ENCODE measurements around the gene GAPDHS.

Gene GAPDHS

GRCh38 chr19:35557539-35558399 lies 24.5 kb downstream of the GAPDHS start:
- DNase-seq (ENCODE audit: low read depth), result peak; percentile 23

GRCh38 chr19:35558400-35559280 lies 25.4 kb downstream of the GAPDHS start:
- DNase-seq (ENCODE audit: low read depth), result no peak

GRCh38 chr19:35559281-35559659 lies 26.0 kb downstream of the GAPDHS start:
- no peak for DNase-seq (ENCODE audit: low read depth)

DNA sequence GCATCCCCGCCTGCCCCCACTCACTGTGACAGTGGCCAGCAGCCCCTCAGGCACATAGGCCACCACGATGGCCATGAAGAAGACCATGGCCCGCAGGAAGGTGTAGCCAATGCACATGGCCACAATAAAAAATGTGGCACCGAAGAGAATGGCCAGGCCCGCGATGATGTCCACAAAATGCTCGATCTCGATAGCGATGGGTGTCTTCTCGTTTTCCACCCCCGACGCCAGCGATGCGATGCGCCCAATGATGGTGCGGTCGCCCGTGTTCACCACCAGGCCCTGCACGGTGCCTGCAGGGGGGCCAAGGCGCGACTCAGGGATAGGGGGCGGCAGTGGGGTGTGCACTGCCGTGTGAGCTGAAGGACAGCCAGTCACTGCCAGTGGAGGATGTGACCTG lies 26.5 kb downstream of the GAPDHS start:
- DNase-seq (ENCODE audit: low read depth), result no peak

DNA sequence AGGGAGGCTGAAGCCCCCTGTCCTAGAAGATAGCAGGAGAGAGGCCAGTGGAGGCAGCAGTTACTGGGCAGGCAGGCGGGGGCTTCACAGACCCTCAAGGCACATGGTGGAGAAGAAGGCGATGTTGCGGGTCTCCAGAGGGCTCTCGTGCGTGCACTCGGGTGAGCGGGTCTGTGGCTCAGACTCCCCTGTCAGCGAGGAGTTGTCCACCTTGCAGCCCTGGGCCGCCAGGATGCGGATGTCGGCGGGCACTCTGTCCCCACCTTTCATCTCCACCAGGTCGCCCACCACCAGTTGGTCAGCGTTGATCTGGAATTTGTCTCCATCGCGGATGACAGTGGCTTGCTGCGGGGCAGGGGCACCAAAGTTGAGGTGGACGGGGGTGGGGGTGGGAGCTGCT lies 27.0 kb downstream of the GAPDHS start:
- DNase-seq (ENCODE audit: low read depth), result no peak

GRCh38 chr19:35560677-35561076 lies 27.4 kb downstream of the GAPDHS start:
- DNase-seq (ENCODE audit: low read depth), result no peak

DNA sequence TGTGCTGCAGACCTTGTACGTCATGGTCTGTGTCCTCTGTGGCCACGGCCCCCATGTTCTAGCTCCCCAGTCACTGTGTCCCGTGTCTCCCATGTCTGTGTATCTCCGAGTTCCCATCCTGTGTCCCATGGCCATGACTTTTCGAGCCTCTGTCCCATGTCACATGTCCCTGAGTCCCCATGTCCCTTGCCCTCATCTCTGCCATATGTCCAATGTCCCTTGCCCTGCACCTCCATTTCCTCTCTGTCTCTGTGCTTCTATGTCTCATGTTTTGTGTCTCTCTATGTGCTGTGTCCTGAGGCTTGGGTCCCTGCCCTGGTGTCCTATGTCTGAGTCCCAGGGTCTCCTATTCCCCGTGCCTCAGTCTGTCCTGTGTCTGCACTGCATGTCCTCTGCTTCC lies 28.2 kb downstream of the GAPDHS start:
- no peak for DNase-seq (ENCODE audit: low read depth)

- no peak for DNase-seq (ENCODE audit: low read depth)
Measured at GRCh38 chr19:35562336-35562735, 29.1 kb downstream of the GAPDHS start.

- no peak for DNase-seq (ENCODE audit: low read depth)
Measured at GRCh38 chr19:35562776-35563175, 29.5 kb downstream of the GAPDHS start.

GRCh38 chr19:35563207-35563829 lies 30.1 kb downstream of the GAPDHS start, which contains the start of gene ATP4A:
TSS of gene ATP4A (minus strand) at chr19:35563658. CDS start at chr19:35563629, 29 bp downstream.
- no peak for DNase-seq (ENCODE audit: low read depth)

- no peak for DNase-seq (ENCODE audit: low read depth)
Measured at GRCh38 chr19:35565016-35565856, 32.0 kb downstream of the GAPDHS start.

DNA sequence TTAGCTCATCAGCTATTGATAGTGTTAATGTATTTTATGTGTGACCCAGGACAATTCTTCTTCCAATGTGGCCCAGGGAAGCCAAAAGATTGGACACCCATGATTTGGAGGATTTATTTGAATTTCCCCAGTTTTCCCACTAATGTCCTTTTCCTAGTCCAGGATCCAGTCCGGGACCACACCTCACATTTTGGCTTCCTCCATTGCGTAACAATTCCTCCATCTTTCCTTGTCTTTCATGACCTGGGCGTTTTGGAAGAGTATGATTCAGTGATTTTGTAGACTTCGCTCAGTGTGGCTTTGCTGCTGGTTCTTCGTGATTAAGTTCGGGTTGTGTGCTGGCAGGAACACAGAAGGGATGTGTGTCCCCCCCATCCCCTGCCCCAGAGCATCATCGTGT lies 33.5 kb downstream of the GAPDHS start:
- DNase-seq (ENCODE audit: low read depth), result no peak

DNA sequence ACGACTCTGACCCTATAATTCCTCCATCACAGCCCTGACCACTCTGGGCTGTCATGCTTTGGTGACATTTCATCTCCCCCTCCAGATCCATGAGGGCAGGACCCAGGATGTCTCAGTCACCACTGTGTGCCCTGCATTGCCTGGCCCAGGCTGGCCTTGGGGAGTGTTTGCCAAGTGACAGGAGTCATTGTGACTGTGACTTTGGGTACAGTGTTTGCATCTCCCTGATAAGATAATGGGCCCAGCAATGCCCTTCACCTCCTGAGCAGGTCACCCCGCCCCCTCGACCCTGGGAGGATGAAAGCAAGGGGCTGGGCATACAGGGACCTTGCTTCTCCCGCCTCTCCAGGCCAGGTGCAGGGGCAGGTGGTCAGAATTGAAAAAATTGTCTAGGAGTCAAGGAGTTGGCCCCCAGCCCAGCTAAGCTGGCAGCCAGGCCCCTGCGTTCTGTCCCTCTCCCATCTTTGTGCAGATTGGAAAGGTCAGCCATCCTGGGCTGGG lies 36.1 kb downstream of the GAPDHS start:
- DNase-seq (ENCODE audit: low read depth), result no peak

GRCh38 chr19:35571406-35571965 lies 38.2 kb downstream of the GAPDHS start:
- DNase-seq (ENCODE audit: low read depth), result no peak

DNA sequence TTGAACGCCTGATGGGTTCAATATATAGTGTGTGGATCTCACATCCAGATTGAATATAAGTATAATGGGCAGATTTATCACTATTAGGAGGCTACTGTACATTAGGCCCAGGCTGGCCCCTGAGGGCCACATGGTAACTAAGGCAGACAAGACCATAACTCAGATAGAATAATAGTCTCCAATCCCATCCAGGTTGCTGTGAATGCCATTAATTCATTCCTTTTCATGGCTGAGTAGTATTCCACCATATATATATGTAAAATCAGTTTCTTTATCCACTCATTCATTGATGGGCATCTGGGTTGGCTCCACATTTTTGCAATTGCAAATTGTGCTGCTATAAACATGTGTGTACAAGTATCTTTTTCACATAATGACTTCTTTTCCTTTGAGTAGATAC lies 44.7 kb downstream of the GAPDHS start:
- no peak for DNase-seq (ENCODE audit: low read depth)

GRCh38 chr19:35578707-35579106 lies 45.5 kb downstream of the GAPDHS start:
- DNase-seq (ENCODE audit: low read depth), result no peak

- no peak for DNase-seq (ENCODE audit: low read depth)
Measured at GRCh38 chr19:35582760-35583159, 49.5 kb downstream of the GAPDHS start.

GRCh38 chr19:35585848-35586247 lies 52.6 kb downstream of the GAPDHS start, which contains the start of gene PMIS2:
TSS of gene PMIS2 (plus strand) at chr19:35586173. CDS start at chr19:35586260, 87 bp downstream.
- no peak for DNase-seq (ENCODE audit: low read depth)

DNA sequence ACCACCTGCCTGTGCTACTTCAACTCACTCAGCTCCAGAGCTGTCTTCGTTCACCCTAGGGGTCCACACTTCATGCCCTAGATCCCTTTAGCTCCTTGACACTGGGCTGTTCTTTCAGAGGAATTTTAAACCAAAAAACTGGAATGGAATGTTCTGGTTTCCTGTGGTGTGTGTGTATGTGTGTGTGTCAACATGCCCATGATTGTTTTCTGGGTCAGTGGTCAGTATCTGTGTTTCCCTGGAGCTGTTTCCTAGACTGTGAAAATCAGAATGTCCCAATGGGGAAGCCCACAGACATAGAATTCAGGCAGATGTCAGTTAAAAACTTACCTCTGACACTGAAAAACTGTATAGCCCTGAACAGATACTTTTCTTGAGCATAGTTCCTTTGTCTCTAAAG lies 54.1 kb downstream of the GAPDHS start:
- DNase-seq (ENCODE audit: low read depth), result no peak

DNA sequence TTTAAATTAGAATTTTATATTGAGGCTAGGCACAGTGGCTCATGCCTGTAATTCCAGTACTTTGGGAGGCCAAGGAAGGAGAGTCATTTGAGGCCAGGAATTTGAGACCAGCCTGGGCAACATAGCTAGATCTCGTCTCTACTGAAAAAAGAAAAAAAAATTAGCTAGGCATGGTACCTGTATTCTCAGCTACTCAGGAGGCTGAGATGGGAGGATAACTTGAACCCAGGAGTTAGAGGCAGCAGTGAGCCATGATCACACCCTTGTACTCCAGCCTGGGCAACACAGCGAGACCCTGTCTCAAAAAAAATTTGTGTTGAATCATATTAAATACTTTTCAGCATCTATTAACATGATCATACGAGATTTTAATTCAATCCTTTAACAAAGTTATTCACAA lies 57.6 kb downstream of the GAPDHS start:
- DNase-seq (ENCODE audit: low read depth), result no peak

DNA sequence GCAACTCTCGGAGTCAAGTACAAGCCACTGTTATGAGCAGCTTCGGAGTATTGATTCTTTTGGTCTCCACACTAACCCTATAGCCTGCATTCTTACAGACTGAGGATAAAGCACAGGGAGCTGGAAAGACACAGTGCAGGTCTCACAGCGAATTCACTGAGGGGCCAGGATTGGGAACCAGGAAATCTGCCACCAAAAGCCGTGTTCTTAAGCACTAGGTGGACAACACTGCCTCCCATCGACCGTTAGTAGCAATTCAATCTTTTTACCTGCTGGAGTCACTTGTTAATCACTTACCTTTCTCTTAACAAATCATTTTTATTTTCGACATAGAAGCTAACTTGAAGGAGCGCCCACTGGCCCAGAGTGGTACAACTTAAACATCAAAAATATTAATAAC lies 59.0 kb downstream of the GAPDHS start:
- no peak for DNase-seq (ENCODE audit: low read depth)
